ENCODE results near the gene KANTR.
A peak's percentile ranks its signal among the peaks of the same experiment; 100 is the strongest.

The KANTR gene

GRCh38 chrX:53080628-53081580 lies 13.0 kb upstream of the KANTR start:
- no peak for DNase-seq (ENCODE audit: extremely low read depth in 1 of 2, low read depth in 1 of 2)

- peak; percentile 83 to 88 for DNase-seq (ENCODE audit: extremely low read depth in 1 of 2, low read depth in 1 of 2)
These were observed 11.8 kb upstream of the KANTR start, which contains the start of gene TSPYL2 for GRCh38 chrX:53081925-53082772. TSS of gene TSPYL2 (plus strand) at chrX:53082367. CDS start at chrX:53082499, 132 bp downstream.

GRCh38 chrX:53082773-53083616 lies 10.9 kb upstream of the KANTR start:
- no peak for DNase-seq (ENCODE audit: extremely low read depth in 1 of 2, low read depth in 1 of 2)

GRCh38 chrX:53084043-53084570 lies 9.8 kb upstream of the KANTR start:
- no peak for DNase-seq (ENCODE audit: extremely low read depth in 1 of 2, low read depth in 1 of 2)

- DNase-seq (ENCODE audit: extremely low read depth in 1 of 2, low read depth in 1 of 2), result no peak
These were observed 9.1 kb upstream of the KANTR start for GRCh38 chrX:53084863-53085262.

- DNase-seq (ENCODE audit: extremely low read depth in 1 of 2, low read depth in 1 of 2), result no peak
These were observed 8.2 kb upstream of the KANTR start for GRCh38 chrX:53085661-53086229.

GRCh38 chrX:53086464-53086863 lies 7.5 kb upstream of the KANTR start:
- DNase-seq (ENCODE audit: extremely low read depth in 1 of 2, low read depth in 1 of 2), result no peak

GRCh38 chrX:53087388-53087831 lies 6.5 kb upstream of the KANTR start:
- DNase-seq (ENCODE audit: extremely low read depth in 1 of 2, low read depth in 1 of 2), result no peak

- peak; percentile 61 to 76 for DNase-seq (ENCODE audit: extremely low read depth in 1 of 2, low read depth in 1 of 2)
These were observed 5.6 kb upstream of the KANTR start for GRCh38 chrX:53088136-53088974.

GRCh38 chrX:53089224-53089842 lies 4.6 kb upstream of the KANTR start:
- no peak for DNase-seq (ENCODE audit: extremely low read depth in 1 of 2, low read depth in 1 of 2)

GRCh38 chrX:53089925-53090324 lies 4.0 kb upstream of the KANTR start:
- no peak for DNase-seq (ENCODE audit: extremely low read depth in 1 of 2, low read depth in 1 of 2)

GRCh38 chrX:53091354-53091753 lies 2.6 kb upstream of the KANTR start:
- no peak for DNase-seq (ENCODE audit: extremely low read depth in 1 of 2, low read depth in 1 of 2)

- DNase-seq (ENCODE audit: extremely low read depth in 1 of 2, low read depth in 1 of 2), result peak in 1 of 2 donors; percentile 60
These were observed 726 bp upstream of the KANTR start for GRCh38 chrX:53093177-53093655.

GRCh38 chrX:53094582-53094905 lies 602 bp downstream of the KANTR start:
- DNase-seq (ENCODE audit: extremely low read depth in 1 of 2, low read depth in 1 of 2), result no peak

GRCh38 chrX:53095796-53096195 lies 1.9 kb downstream of the KANTR start:
- DNase-seq (ENCODE audit: extremely low read depth in 1 of 2, low read depth in 1 of 2), result no peak

- DNase-seq (ENCODE audit: extremely low read depth in 1 of 2, low read depth in 1 of 2), result no peak
These were observed 21.1 kb downstream of the KANTR start for GRCh38 chrX:53114864-53115549.

GRCh38 chrX:53115550-53115874 lies 21.6 kb downstream of the KANTR start:
- DNase-seq (ENCODE audit: extremely low read depth in 1 of 2, low read depth in 1 of 2), result no peak

GRCh38 chrX:53116101-53116500 lies 22.2 kb downstream of the KANTR start:
- no peak for DNase-seq (ENCODE audit: extremely low read depth in 1 of 2, low read depth in 1 of 2)
